ENCODE measurements around the gene RCN1.

- TF ChIP-seq GATA2 (IDR thresholded peaks at IDR 0.05; ENCODE audit: low read depth, low read length) (no peak), GATA3 (IDR thresholded peaks at IDR 0.05; ENCODE audit: low read depth, low read length) (no peak)
These were observed 47.1 kb upstream of the RCN1 start for GRCh38 chr11:32043737-32044136.
